NT2/D1 (cell line): Measurements from ENCODE around the gene TMC5.

Experiments used
- SUZ12 ChIP-seq: IDR thresholded peaks from 2 replicates; pipeline ENCODE4 v1.6.1; 2011; ENCODE audit not compliant: insufficient read length, insufficient read depth; ENCODE audit errors: extremely low read depth
- YY1 ChIP-seq: IDR thresholded peaks from 2 replicates; pipeline ENCODE4 v1.6.1; 2011; ENCODE audit not compliant: insufficient read length, insufficient read depth
- ZNF274 ChIP-seq: IDR thresholded peaks from 2 replicates; pipeline ENCODE4 v1.6.1; 2011; ENCODE audit warnings: mild to moderate bottlenecking, low read depth, low read length

GRCh38 chr16:19434584-19434983 lies 16.9 kb downstream of the TMC5 start:
- TF ChIP-seq YY1 = no peak
- TF ChIP-seq ZNF274 = no peak
- TF ChIP-seq SUZ12 = no peak
